Measurements from ENCODE around the gene KRT4. TPM values are rescaled to one million over a fixed set of nuclear protein-coding genes. Genes with fewer than 3 reads are reported as not detected.
"Not testable (repeated sequence)": the region's sequence is repeated elsewhere in the genome, so short reads cannot be mapped to it uniquely, and the experiment has no call there.

KRT4 gene
- total and polyA plus RNA-seq, 2 experiments from 2014 or later: not detected

- no peak for TF ChIP-seq ZNF462 (CRISPR knock-in tag; IDR thresholded peaks at IDR 0.05)
- TF ChIP-seq EZH2phosphoT487 (IDR thresholded peaks at IDR 0.05; ENCODE audit: unreplicated experiment): no peak
- TF ChIP-seq ZNF331 (CRISPR knock-in tag; IDR thresholded peaks at IDR 0.05; ENCODE audit: low read depth): no peak
Measured at GRCh38 chr12:52795694-52796428, 18.1 kb downstream of the KRT4 start, which contains the start of gene KRT3 (continued).

GRCh38 chr12:52795332-52795674 is 18.6 kb downstream of the KRT4 start:
- not testable (repeated sequence) for H2AFZ ChIP-seq

More at GRCh38 chr12:52795332-52795674, 18.6 kb downstream of the KRT4 start:
- not testable (repeated sequence) for H3K36me3 Mint-ChIP-seq (ENCODE audit: low read depth); H3K79me2 ChIP-seq (replicated peaks; ENCODE audit: insufficient read depth); H3F3A ChIP-seq (replicated peaks; ENCODE audit: low read depth); H3K4me2 ChIP-seq; H4K20me1 ChIP-seq (replicated peaks; ENCODE audit: insufficient read depth); H3K4me3 ChIP-seq; DNase-seq (ENCODE audit: low spot score); H3K27ac ChIP-seq (ENCODE audit: low read depth); H3K9me3 Mint-ChIP-seq; H3K9me2 ChIP-seq (ENCODE audit: insufficient read depth); H3K27ac Mint-ChIP-seq; ATAC-seq; H3K36me3 ChIP-seq (ENCODE audit: insufficient read depth); H3K4me3 Mint-ChIP-seq; H3K27me3 ChIP-seq (ENCODE audit: insufficient read depth)
- Mint-ChIP-seq H3K27me3 (ENCODE audit: insufficient read depth, low read depth, poor library complexity) (peaks cover 13% of the 10 kb centered on the region), H3K4me1 (peaks cover 14% of the 10 kb centered on the region)
- H3K4me1 ChIP-seq (ENCODE audit: insufficient read depth): peaks cover 12% of the 10 kb centered on the region
